HepG2 (cell line): ENCODE results near the gene KRTAP22-2. TPM values are rescaled to one million over a fixed set of nuclear protein-coding genes. Genes with fewer than 3 reads are reported as not detected.
A peak's percentile ranks its signal among the peaks of the same experiment; 100 is the strongest.

Experiments used
- ATAC-seq: fragments of 200-7000 bp; cut with Tn5 transposase; 3 replicates; pipeline ENCODE4 v1.9.1; 2020; ENCODE audit warnings: mild to moderate bottlenecking, moderate library complexity
- BruUV-seq: library from RNA; stranded (reverse); fragments of 400-500 nt; replicated peaks from 2 replicates; lab custom pipeline; 2021; lab: Mats Ljungman, UMichigan
- CTCF ChIA-PET: fragments of 300-600 bp; formaldehyde crosslinking; extraction: SDS; loops from one replicate; lab custom pipeline; 2021; ENCODE audit warnings: low total read pairs, inconsistent platforms, low intra/inter-chr PET ratio; lab: Yijun Ruan, JAX
- POLR2A ChIA-PET: fragments of 350-600 bp; sonication (Branson Sonifier 250); formaldehyde crosslinking; loops from one replicate; lab custom pipeline; 2020; ENCODE audit warnings: antibody characterized with exemption, inconsistent platforms; lab: Yijun Ruan, JAX
- DNase-seq: peaks from one replicate; pipeline ENCODE4 v3.0.0-alpha.2; 2015; ENCODE audit warnings: low spot score
- FAIRE-seq: peaks from 3 replicates; lab custom pipeline; 2011; peaks lifted over from hg19 to GRCh38; lab: Jason Lieb, UNC
- H2AFZ ChIP-seq: one replicate; pipeline ENCODE4 v1.6.1; 2011; ENCODE audit warnings: low read length, inconsistent platforms
- H3K27ac ChIP-seq: fragments of 300-600 bp; 3 replicates; pipeline ENCODE4 v1.8.0; 2011; ENCODE audit warnings: mixed run types, mild to moderate bottlenecking, mixed read lengths, low read length, inconsistent platforms; ENCODE audit not compliant: insufficient read depth; ENCODE audit errors: extremely low read length
- H3K27me3 ChIP-seq, 2 experiments: fragments of 200-600 bp in 1 of 2; 2 replicates in 1 of 2; 3 replicates in 1 of 2; pipeline versions ENCODE4 v1.6.0 to v1.8.0; 2011; ENCODE audit warnings: low read length in 2 of 2, mild to moderate bottlenecking in 2 of 2, moderate library complexity in 2 of 2, inconsistent platforms in 1 of 2; ENCODE audit not compliant: insufficient read depth in 2 of 2, control insufficient read depth in 1 of 2
- H3K36me3 ChIP-seq, 2 experiments: fragments of 200-600 bp in 1 of 2; replicated peaks in 1 of 2; 2 replicates in 1 of 2; 3 replicates in 1 of 2; pipeline versions ENCODE4 v1.5.1 to v1.8.0; 2011; ENCODE audit warnings: low read length in 2 of 2, inconsistent platforms in 1 of 2; ENCODE audit not compliant: insufficient read depth in 2 of 2, control insufficient read depth in 1 of 2
- H3K4me1 ChIP-seq: 2 replicates; pipeline ENCODE4 v1.5.1; 2012; ENCODE audit warnings: low read length, inconsistent platforms; ENCODE audit not compliant: insufficient read depth
- H3K4me2 ChIP-seq: 2 replicates; pipeline ENCODE4 v1.6.0; 2011; ENCODE audit warnings: low read depth, low read length, inconsistent platforms
- H3K4me3 ChIP-seq, 3 experiments: fragments of 200-600 bp in 1 of 3; sonication (generic), shearing (Covaris generic) in 1 of 3; replicated peaks in 1 of 3; 2 replicates each; pipeline ENCODE4 v1.5.1; 2011 to 2016; ENCODE audit warnings: low read length in 3 of 3, inconsistent platforms in 2 of 3, low read depth in 2 of 3, mild to moderate bottlenecking in 2 of 3, control low read depth in 1 of 3, mixed read lengths in 1 of 3; ENCODE audit not compliant: insufficient read depth in 1 of 3
- H3K79me2 ChIP-seq: one replicate; pipeline ENCODE4 v1.6.1; 2011; ENCODE audit warnings: low read length, inconsistent platforms; ENCODE audit not compliant: insufficient read depth
- H3K9ac ChIP-seq: 2 replicates; pipeline ENCODE4 v1.6.0; 2011; ENCODE audit warnings: mild to moderate bottlenecking, low read depth, low read length, inconsistent platforms; ENCODE audit not compliant: insufficient read depth
- H3K9me3 ChIP-seq: 2 replicates; pipeline ENCODE4 v1.5.1; 2012; ENCODE audit warnings: mild to moderate bottlenecking, low read length
- H4K20me1 ChIP-seq: 2 replicates; pipeline ENCODE4 v1.6.0; 2011; ENCODE audit warnings: inconsistent platforms, mild to moderate bottlenecking, low read length, moderate library complexity; ENCODE audit not compliant: insufficient read depth
- BHLHE40 ChIP-seq: IDR thresholded peaks from 2 replicates; pipeline ENCODE4 v1.6.1; 2011; ENCODE audit warnings: low read length, improper control_type of control experiment
- KMT2B ChIP-seq: IDR thresholded peaks from 2 replicates; pipeline ENCODE4 v1.6.1; 2016; ENCODE audit warnings: missing genetic modification reagents, missing compliant biosample characterization
- MAFK ChIP-seq, 2 experiments: IDR thresholded peaks in 1 of 2; conservative IDR thresholded peaks in 1 of 2; 2 replicates each; pipeline ENCODE4 v1.6.1; 2011; ENCODE audit warnings: improper control_type of control experiment in 2 of 2, low read length in 2 of 2
- NR2F6 ChIP-seq, 2 experiments: IDR thresholded peaks; 2 replicates each; pipeline ENCODE4 v1.6.1; 2016; ENCODE audit warnings: antibody characterized with exemption in 1 of 2, mild to moderate bottlenecking in 1 of 2
- PCBP1 ChIP-seq: fragments of 200-400 bp; formaldehyde crosslinking; IDR thresholded peaks from 2 replicates; pipeline ENCODE4 v1.6.1; 2017; ENCODE audit warnings: mild to moderate bottlenecking, low read depth, low read length, borderline replicate concordance
- RARA ChIP-seq: IDR thresholded peaks from 2 replicates; pipeline ENCODE4 v1.6.1; 2016; ENCODE audit warnings: missing genetic modification reagents, missing compliant biosample characterization
- TEAD2 ChIP-seq: sonication (generic); formaldehyde crosslinking; IDR thresholded peaks from 2 replicates; pipeline ENCODE4 v1.9.0; 2021; ENCODE audit warnings: missing genetic modification reagents
- ZNF589 ChIP-seq: sonication (generic); formaldehyde crosslinking; conservative IDR thresholded peaks from 2 replicates; pipeline ENCODE4 v1.8.0; 2022; ENCODE audit warnings: mild to moderate bottlenecking, moderate library complexity, missing genetic modification reagents
- in situ Hi-C: cut with HindIII; loops from 2 replicates; pipeline ENCODE4 v1.10.0; 2017; ENCODE audit warnings: low pct_unique_long_range_greater_than_20kb; ENCODE audit not compliant: extremely low pct_ligation_motif_present
- intact Hi-C: fragments of 100-400 bp; cut with micrococcal nuclease; formaldehyde crosslinking; loops from one replicate; pipeline ENCODE4 v1.10.0; 2022; ENCODE audit not compliant: unreplicated experiment
- polyA plus RNA-seq, 8 experiments: library from polyadenylated mRNA; depleted of rRNA in 3 of 8; stranded (reverse) in 7 of 8; unstranded in 1 of 8; fragments of >200 nt; fragmentation: Illumina TruSeq in 4 of 8; extraction: Trizol in 4 of 8; gene quantifications; 2 replicates each; pipeline versions ENCODE4 v1.2.1 to v1.2.3, GENCODE V29; 2011 to 2016; ENCODE audit warnings: low read depth in 4 of 8, missing spikeins in 1 of 8, mixed read lengths in 1 of 8; ENCODE audit not compliant: insufficient read depth in 1 of 8
- total RNA-seq, 5 experiments: library from RNA; depleted of rRNA; stranded (reverse); fragments of >200 nt; fragmentation: Illumina TruSeq; extraction: Trizol; gene quantifications; 2 replicates each; pipeline ENCODE4 v1.2.3, GENCODE V29; 2016; ENCODE audit warnings: low read depth in 1 of 5
- TF ChIP-seq, protein P1 (sequence below): sonication (generic); formaldehyde crosslinking; IDR thresholded peaks from 2 replicates; pipeline ENCODE4 v1.5.1; 2020; ENCODE audit warnings: missing genetic modification reagents, mild to moderate bottlenecking, borderline replicate concordance
- TF ChIP-seq, protein P2 (sequence below): sonication (generic); formaldehyde crosslinking; IDR thresholded peaks from 2 replicates; pipeline ENCODE4 v1.5.1; 2020; ENCODE audit warnings: mild to moderate bottlenecking, missing genetic modification reagents

Gene KRTAP22-2
- total and polyA plus RNA-seq, 2 of the 13 experiments (the other 11 are each of a cell fraction or from before 2014, with no cell fraction given), result not detected

DNA sequence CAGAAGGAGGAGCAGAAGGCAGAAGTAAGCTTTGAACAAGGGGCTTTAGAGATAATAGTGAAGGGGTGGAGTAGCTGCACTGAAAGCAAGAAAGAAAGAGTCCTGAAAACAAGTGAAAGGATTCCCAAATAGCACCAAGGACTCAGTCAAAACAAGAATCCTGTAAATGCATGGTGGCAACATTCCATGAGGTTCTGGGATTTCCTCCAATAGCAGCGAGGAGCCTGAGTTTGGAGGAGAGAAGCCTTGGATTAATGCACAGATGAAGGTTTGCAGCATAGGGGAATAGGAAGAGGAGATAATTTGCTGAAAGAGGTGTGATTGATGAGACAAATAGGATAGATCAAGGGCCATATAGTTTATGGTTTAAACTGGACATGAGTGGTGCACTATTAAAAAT, 10.9 kb downstream of the KRTAP22-2 start (continued):
- TF ChIP-seq, protein P1, sequence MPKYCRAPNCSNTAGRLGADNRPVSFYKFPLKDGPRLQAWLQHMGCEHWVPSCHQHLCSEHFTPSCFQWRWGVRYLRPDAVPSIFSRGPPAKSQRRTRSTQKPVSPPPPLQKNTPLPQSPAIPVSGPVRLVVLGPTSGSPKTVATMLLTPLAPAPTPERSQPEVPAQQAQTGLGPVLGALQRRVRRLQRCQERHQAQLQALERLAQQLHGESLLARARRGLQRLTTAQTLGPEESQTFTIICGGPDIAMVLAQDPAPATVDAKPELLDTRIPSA (CRISPR knock-in tag), result no peak
- TF ChIP-seq ZNF589 (CRISPR knock-in tag) (no peak), RARA (no peak), TEAD2 (no peak), NR2F6 (IDR thresholded peaks at IDR 0.05) (no peak), NR2F6 (CRISPR knock-in tag; IDR thresholded peaks at IDR 0.05) (no peak), BHLHE40 (no peak), KMT2B (CRISPR knock-in tag) (no peak), PCBP1 (no peak)

DNA sequence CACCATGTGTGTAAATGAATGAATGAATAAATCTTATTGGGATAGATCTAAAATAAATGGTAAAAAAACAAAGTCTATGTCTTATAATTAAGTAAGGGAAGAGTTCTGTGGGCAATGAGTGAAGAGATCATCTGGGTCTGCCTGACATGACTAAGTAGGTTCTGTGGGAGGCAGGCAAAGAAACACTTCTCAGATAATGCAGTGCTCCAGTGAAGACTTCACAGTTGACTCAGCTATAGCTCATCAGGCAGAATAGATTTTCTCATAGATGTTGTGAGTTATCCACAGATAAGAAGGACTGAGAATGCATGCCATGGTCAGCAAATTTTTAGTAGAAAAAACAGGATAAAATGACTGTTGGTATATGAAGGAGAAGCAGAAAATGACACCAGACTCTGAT, 12.4 kb downstream of the KRTAP22-2 start:
- Histone ChIP-seq H3K4me2 (no peak overlapping the region), H3K9ac (no peak overlapping the region), H3K4me3 (no peak overlapping the region), H3K27ac (no peak overlapping the region), H3K27me3 (no peaks in the 10 kb centered on the region), H3K4me1 (no peaks in the 10 kb centered on the region), H3K79me2 (no peaks in the 10 kb centered on the region), H3K36me3 (no peaks in the 10 kb centered on the region), H3K9me3 (peaks cover 83% of the 10 kb centered on the region), H4K20me1 (no peaks in the 10 kb centered on the region), H2AFZ (no peak overlapping the region)
- ChIA-PET CTCF (no interaction called here), POLR2A (no interaction called here)
- intact Hi-C loops (no loop called here), in situ Hi-C loops (no loop called here)
- TF ChIP-seq, protein P2, sequence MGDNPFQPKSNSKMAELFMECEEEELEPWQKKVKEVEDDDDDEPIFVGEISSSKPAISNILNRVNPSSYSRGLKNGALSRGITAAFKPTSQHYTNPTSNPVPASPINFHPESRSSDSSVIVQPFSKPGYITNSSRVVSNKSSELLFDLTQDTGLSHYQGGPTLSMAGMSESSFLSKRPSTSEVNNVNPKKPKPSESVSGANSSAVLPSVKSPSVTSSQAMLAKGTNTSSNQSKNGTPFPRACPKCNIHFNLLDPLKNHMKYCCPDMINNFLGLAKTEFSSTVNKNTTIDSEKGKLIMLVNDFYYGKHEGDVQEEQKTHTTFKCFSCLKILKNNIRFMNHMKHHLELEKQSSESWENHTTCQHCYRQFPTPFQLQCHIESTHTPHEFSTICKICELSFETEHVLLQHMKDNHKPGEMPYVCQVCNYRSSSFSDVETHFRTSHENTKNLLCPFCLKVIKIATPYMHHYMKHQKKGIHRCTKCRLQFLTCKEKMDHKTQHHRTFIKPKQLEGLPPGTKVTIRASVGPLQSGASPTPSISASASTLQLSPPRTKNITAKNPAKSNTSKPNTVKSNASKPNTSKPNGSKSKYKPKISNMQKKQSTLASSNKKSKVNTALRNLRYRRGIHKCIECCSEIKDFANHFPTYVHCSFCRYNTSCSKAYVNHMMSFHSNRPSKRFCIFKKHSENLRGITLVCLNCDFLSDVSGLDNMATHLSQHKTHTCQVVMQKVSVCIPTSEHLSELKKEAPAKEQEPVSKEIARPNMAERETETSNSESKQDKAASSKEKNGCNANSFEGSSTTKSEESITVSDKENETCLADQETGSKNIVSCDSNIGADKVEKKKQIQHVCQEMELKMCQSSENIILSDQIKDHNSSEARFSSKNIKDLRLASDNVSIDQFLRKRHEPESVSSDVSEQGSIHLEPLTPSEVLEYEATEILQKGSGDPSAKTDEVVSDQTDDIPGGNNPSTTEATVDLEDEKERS (CRISPR knock-in tag), result no peak
- 0 out of 4 replicates have a peak, but pooled peaks of 1 of the 2 experiments have one; percentile 5 for TF ChIP-seq MAFK (conservative IDR thresholded peaks at IDR 0.05 in 1 of 2, IDR thresholded peaks at IDR 0.05 in 1 of 2; ENCODE audit: low read length in 2 of 2)
- FAIRE-seq, result no peak
- no TSS peak for BruUV-seq
- ATAC-seq, result no peak
- no peak for DNase-seq
